A549 (cell line): ENCODE data around the gene GMPS. TPM values are rescaled to one million over a fixed set of nuclear protein-coding genes. Genes with fewer than 3 reads are reported as not detected.

Experiments used
- ATAC-seq, 2 experiments: fragments of 200-7000 bp in 1 of 2; fragments of >200 bp in 1 of 2; cut with Nextera tagmentation in 1 of 2; cut with Tn5 transposase in 1 of 2; 3 replicates each; pipeline versions ENCODE4 v1.8.0 to v1.9.1; 2018 to 2020; ENCODE audit warnings: mild to moderate bottlenecking in 1 of 2, moderate library complexity in 1 of 2
- CTCF ChIA-PET: fragments of 300-600 bp; sonication (Branson Sonifier 250); formaldehyde crosslinking; extraction: SDS; loops from one replicate; lab custom pipeline; 2021; ENCODE audit warnings: antibody characterized with exemption, inconsistent platforms; lab: Yijun Ruan, JAX
- POLR2A ChIA-PET: fragments of 350-600 bp; formaldehyde crosslinking; extraction: SDS; loops from one replicate; lab custom pipeline; 2021; ENCODE audit warnings: antibody characterized with exemption, inconsistent platforms; lab: Yijun Ruan, JAX
- DNase-seq, 2 experiments: peaks; one replicate each; pipeline versions ENCODE4 v3.0.0 to v3.0.0-alpha.2; 2011 to 2016; ENCODE audit warnings: low read depth in 1 of 2, low spot score in 1 of 2
- FAIRE-seq: peaks from 2 replicates; lab custom pipeline; 2011; peaks lifted over from hg19 to GRCh38; lab: Jason Lieb, UNC
- H3K27ac ChIP-seq, 2 experiments: fragments of >200 bp; sonication (Bioruptor Twin); formaldehyde crosslinking; 3 replicates each; pipeline ENCODE4 v1.5.1; 2016 to 2017
- H3K4me1 ChIP-seq: fragments of >200 bp; sonication (Bioruptor Twin); formaldehyde crosslinking; 3 replicates; pipeline ENCODE4 v1.6.1; 2016
- H3K4me2 ChIP-seq: fragments of >200 bp; sonication (Bioruptor Twin); formaldehyde crosslinking; 3 replicates; pipeline ENCODE4 v1.6.1; 2016
- H3K4me3 ChIP-seq: fragments of >200 bp; sonication (Bioruptor Twin); formaldehyde crosslinking; 3 replicates; pipeline ENCODE4 v1.5.1; 2016
- H3K9me3 ChIP-seq: fragments of >200 bp; sonication (Bioruptor Twin); formaldehyde crosslinking; 3 replicates; pipeline ENCODE4 v1.6.1; 2016
- BHLHE40 ChIP-seq: IDR thresholded peaks from 2 replicates; pipeline ENCODE4 v1.6.1; 2012; ENCODE audit warnings: low read depth, low read length, inconsistent platforms
- EHMT2 ChIP-seq: fragments of 200-600 bp; sonication (generic); IDR thresholded peaks from 2 replicates; pipeline ENCODE4 v1.6.1; 2016; ENCODE audit warnings: antibody characterized with exemption, low read depth, mild to moderate bottlenecking, moderate library complexity
- EP300 ChIP-seq, 2 experiments: fragments of >200 bp; sonication (Bioruptor Twin); formaldehyde crosslinking; IDR thresholded peaks; 2 replicates in 1 of 2; 3 replicates in 1 of 2; pipeline ENCODE4 v1.6.1; 2016 to 2017
- HDAC2 ChIP-seq: fragments of 200-600 bp; sonication (generic); IDR thresholded peaks from 2 replicates; pipeline ENCODE4 v1.6.1; 2016
- HES2 ChIP-seq: fragments of >200 bp; sonication (Bioruptor Twin); formaldehyde crosslinking; IDR thresholded peaks from 2 replicates; pipeline ENCODE4 v1.6.1; 2016
- HOXB5 ChIP-seq: fragments of 250-450 bp; sonication (Bioruptor Pico); IDR thresholded peaks from 2 replicates; pipeline ENCODE4 v1.5.0; 2020; ENCODE audit warnings: mild to moderate bottlenecking, moderate library complexity
- JUNB ChIP-seq: fragments of >200 bp; sonication (Bioruptor Twin); formaldehyde crosslinking; IDR thresholded peaks from 2 replicates; pipeline ENCODE4 v1.6.1; 2016
- MAFK ChIP-seq: fragments of 450-650 bp; IDR thresholded peaks from 2 replicates; pipeline ENCODE4 v1.6.1; 2014; ENCODE audit not compliant: partially characterized antibody
- MAZ ChIP-seq: fragments of 150-350 bp; IDR thresholded peaks from 2 replicates; pipeline ENCODE4 v1.6.1; 2014; ENCODE audit warnings: antibody characterized with exemption, low read depth, low read length, borderline replicate concordance
- MYC ChIP-seq: IDR thresholded peaks from 2 replicates; pipeline ENCODE4 v1.6.1; 2012; ENCODE audit warnings: mild to moderate bottlenecking, inconsistent platforms, low read length, improper control_type of control experiment, borderline replicate concordance
- NPAS2 ChIP-seq: fragments of 250-450 bp; sonication (Bioruptor Pico); IDR thresholded peaks from 2 replicates; pipeline ENCODE4 v1.8.0; 2022; ENCODE audit warnings: mild to moderate bottlenecking, moderate library complexity, borderline replicate concordance
- NR3C1 ChIP-seq: fragments of >200 bp; sonication (Bioruptor Twin); formaldehyde crosslinking; IDR thresholded peaks from 3 replicates; pipeline ENCODE4 v1.6.1; 2017
- PHF8 ChIP-seq: fragments of 200-600 bp; sonication (generic); IDR thresholded peaks from 2 replicates; pipeline ENCODE4 v1.6.1; 2016; ENCODE audit warnings: low read depth, mild to moderate bottlenecking, antibody characterized with exemption, moderate library complexity, borderline replicate concordance
- RAD21 ChIP-seq, 2 experiments: fragments of >200 bp in 1 of 2; sonication (Bioruptor Twin) in 1 of 2; formaldehyde crosslinking in 1 of 2; IDR thresholded peaks in 1 of 2; conservative IDR thresholded peaks in 1 of 2; 2 replicates in 1 of 2; 3 replicates in 1 of 2; pipeline ENCODE4 v1.6.1; 2012 to 2018; ENCODE audit warnings: inconsistent platforms in 1 of 2
- RCOR1 ChIP-seq: fragments of 150-350 bp; IDR thresholded peaks from 2 replicates; pipeline ENCODE4 v1.6.1; 2014; ENCODE audit warnings: antibody characterized with exemption, low read length, low read depth
- RFX5 ChIP-seq: fragments of 450-650 bp; IDR thresholded peaks from 2 replicates; pipeline ENCODE4 v1.7.1; 2014; ENCODE audit warnings: antibody characterized with exemption, mild to moderate bottlenecking, moderate library complexity
- TP53 ChIP-seq: fragments of 250-450 bp; sonication (Bioruptor Pico); IDR thresholded peaks from 2 replicates; pipeline ENCODE4 v1.5.0; 2021; ENCODE audit warnings: mild to moderate bottlenecking, moderate library complexity
- ZC3H11A ChIP-seq: fragments of 450-650 bp; IDR thresholded peaks from 2 replicates; pipeline ENCODE4 v1.6.1; 2014; ENCODE audit warnings: antibody characterized with exemption, mild to moderate bottlenecking
- ZNF302 ChIP-seq: fragments of 250-450 bp; sonication (Bioruptor Pico); IDR thresholded peaks from 2 replicates; pipeline ENCODE4 v1.9.0; 2021; ENCODE audit warnings: inconsistent platforms, mild to moderate bottlenecking, moderate library complexity
- ZSCAN20 ChIP-seq: fragments of 250-450 bp; sonication (Bioruptor Pico); IDR thresholded peaks from 2 replicates; pipeline ENCODE4 v1.8.0; 2022; ENCODE audit warnings: mild to moderate bottlenecking, moderate library complexity
- WGBS: methylation state at CpG from one replicate; pipeline ENCODE4 v1.1.6; 2017; ENCODE audit errors: missing lambda C conversion rate; 5-methylcytosine and 5-hydroxymethylcytosine counted together
- polyA plus RNA-seq, 4 experiments: library from polyadenylated mRNA; depleted of rRNA in 3 of 4; stranded (reverse); fragments of >200 nt; fragmentation: RNase III in 1 of 4; extraction: RNeasy Plus Mini Kit Qiagen cat#74134 plus additional on column Dnase treatment in 1 of 4; gene quantifications; 2 replicates in 3 of 4; 3 replicates in 1 of 4; pipeline ENCODE4 v1.2.3, GENCODE V29; 2011 to 2017
- TF ChIP-seq, protein P1 (sequence below): fragments of 450-650 bp; IDR thresholded peaks from 2 replicates; pipeline ENCODE4 v1.6.1; 2014; ENCODE audit warnings: antibody characterized with exemption
- TF ChIP-seq, protein P2 (sequence below): IDR thresholded peaks from 2 replicates; pipeline ENCODE4 v1.6.1; 2012; ENCODE audit warnings: low read depth, borderline replicate concordance
- TF ChIP-seq, protein P3 (sequence below): fragments of >200 bp; sonication (Bioruptor Twin); formaldehyde crosslinking; IDR thresholded peaks from 3 replicates; pipeline ENCODE4 v1.5.1; 2016

The GMPS gene
- polyA plus RNA-seq, 2 of the 4 experiments (the other 2 are of a cell fraction) = 74.4 to 114 TPM

DNA sequence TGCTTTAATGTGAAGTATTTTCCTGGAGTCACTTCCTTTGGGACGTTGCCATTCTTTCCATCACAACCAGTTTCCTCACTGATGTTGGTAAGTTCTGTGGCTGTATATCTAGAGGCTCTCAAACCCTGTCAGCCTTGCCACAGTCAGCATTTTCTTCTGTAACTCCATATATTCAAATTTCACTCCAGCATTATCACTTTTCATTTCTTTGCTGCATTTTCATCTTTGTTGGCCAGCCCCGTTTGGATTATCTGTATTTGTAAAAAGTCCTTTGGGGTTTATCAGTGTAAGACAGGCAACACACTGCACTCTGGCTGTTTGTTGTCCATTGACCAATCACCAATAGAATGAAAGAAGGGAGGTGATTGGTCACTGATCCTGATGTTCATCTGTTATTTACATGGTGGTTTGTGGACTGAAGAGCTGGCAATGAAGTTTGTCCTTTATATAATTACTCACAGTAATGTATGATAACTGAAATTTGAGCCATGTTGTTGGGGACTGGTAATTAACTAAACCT is 20.3 kb downstream of the GMPS start:
- 46% methylated on average over 2 of the region's 2 CpGs for WGBS
- CTCF ChIA-PET = interaction anchor here (0.8 to 1.2 kb wide), 3 partner anchors 9 to 85 kb away, joined by 3 to 4 read pairs (median 3); partner anchors contain the start of gene C3orf33
- no peaks in the 10 kb centered on the region for H3K9me3 ChIP-seq
- ATAC-seq (peak in 1 of 2 experiments; percentile 71; a peak in 3 of 6 replicates), FAIRE-seq (no peak), DNase-seq (peak in 1 of 2 experiments; percentile 23)
- H3K4me1 ChIP-seq = peaks cover 10% of the 10 kb centered on the region; the same call in 2 of the 3 replicates
- H3K27ac ChIP-seq = no peak overlapping the region
- POLR2A ChIA-PET = no interaction called here
- H3K4me2 ChIP-seq = no peak overlapping the region
- no peak overlapping the region for H3K4me3 ChIP-seq
- TF ChIP-seq BHLHE40 = no peak
- TF ChIP-seq, protein P1, sequence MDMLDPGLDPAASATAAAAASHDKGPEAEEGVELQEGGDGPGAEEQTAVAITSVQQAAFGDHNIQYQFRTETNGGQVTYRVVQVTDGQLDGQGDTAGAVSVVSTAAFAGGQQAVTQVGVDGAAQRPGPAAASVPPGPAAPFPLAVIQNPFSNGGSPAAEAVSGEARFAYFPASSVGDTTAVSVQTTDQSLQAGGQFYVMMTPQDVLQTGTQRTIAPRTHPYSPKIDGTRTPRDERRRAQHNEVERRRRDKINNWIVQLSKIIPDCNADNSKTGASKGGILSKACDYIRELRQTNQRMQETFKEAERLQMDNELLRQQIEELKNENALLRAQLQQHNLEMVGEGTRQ = no peak
- TF ChIP-seq MAFK = peak; percentile 73
- no peak for TF ChIP-seq TP53 (CRISPR knock-in tag)
- TF ChIP-seq MAZ = no peak
- TF ChIP-seq MYC = no peak
- no peak for TF ChIP-seq NR3C1
- TF ChIP-seq ZNF302 (CRISPR knock-in tag) = no peak

DNA sequence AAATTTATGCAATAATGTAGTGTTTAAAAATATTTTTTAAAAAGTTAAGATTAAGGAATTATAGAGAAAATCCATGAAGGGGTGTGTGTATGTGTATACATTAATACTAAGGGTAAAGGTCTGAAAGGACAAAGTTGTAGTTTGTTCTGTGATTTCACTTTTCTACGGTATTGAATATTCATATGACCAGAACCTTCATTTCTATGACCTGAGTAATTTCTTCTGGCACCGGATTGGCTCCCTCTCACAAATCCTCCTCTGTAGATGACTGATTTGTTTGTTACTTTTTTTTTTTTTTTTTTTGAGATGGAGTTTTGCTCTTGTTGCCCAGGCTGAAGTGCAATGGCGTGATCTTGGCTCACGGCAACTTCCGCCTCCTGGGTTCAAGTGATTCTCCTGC is 20.9 kb downstream of the GMPS start:
- FAIRE-seq (no peak), DNase-seq (no peak), ATAC-seq (no peak)
- no peaks in the 10 kb centered on the region for H3K9me3 ChIP-seq
- CTCF ChIA-PET = interaction anchor here (0.7 kb wide), 1 partner anchor 23 kb away, joined by 4 read pairs; no protein-coding TSS in a partner anchor
- no peak overlapping the region for H3K4me2 ChIP-seq
- H3K4me1 ChIP-seq = peaks cover 10% of the 10 kb centered on the region; the same call in 2 of the 3 replicates
- no peak overlapping the region for H3K4me3 ChIP-seq
- TF ChIP-seq, protein P2, sequence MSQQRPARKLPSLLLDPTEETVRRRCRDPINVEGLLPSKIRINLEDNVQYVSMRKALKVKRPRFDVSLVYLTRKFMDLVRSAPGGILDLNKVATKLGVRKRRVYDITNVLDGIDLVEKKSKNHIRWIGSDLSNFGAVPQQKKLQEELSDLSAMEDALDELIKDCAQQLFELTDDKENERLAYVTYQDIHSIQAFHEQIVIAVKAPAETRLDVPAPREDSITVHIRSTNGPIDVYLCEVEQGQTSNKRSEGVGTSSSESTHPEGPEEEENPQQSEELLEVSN = no peak
- TF ChIP-seq NPAS2 (CRISPR knock-in tag) (no peak), PHF8 (no peak), RCOR1 (no peak), EP300 (IDR thresholded peaks at IDR 0.05) (no peak), HDAC2 (no peak), RFX5 (no peak), EHMT2 (no peak), ZC3H11A (no peak), HES2 (no peak), JUNB (no peak), HOXB5 (CRISPR knock-in tag) (no peak), ZSCAN20 (CRISPR knock-in tag) (no peak), RAD21 (conservative IDR thresholded peaks at IDR 0.05 in 1 of 2, IDR thresholded peaks at IDR 0.05 in 1 of 2) (no peak), TP53 (CRISPR knock-in tag) (no peak)
- TF ChIP-seq, protein P3, sequence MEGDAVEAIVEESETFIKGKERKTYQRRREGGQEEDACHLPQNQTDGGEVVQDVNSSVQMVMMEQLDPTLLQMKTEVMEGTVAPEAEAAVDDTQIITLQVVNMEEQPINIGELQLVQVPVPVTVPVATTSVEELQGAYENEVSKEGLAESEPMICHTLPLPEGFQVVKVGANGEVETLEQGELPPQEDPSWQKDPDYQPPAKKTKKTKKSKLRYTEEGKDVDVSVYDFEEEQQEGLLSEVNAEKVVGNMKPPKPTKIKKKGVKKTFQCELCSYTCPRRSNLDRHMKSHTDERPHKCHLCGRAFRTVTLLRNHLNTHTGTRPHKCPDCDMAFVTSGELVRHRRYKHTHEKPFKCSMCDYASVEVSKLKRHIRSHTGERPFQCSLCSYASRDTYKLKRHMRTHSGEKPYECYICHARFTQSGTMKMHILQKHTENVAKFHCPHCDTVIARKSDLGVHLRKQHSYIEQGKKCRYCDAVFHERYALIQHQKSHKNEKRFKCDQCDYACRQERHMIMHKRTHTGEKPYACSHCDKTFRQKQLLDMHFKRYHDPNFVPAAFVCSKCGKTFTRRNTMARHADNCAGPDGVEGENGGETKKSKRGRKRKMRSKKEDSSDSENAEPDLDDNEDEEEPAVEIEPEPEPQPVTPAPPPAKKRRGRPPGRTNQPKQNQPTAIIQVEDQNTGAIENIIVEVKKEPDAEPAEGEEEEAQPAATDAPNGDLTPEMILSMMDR = no peak
- WGBS = 92% methylated on average over 5 of the region's 5 CpGs
- H3K27ac ChIP-seq = no peak overlapping the region
- POLR2A ChIA-PET = no interaction called here
